D721Med (cell line): Measurements from ENCODE around the gene FIS1.
"Not testable (repeated sequence)": the region's sequence is repeated elsewhere in the genome, so short reads cannot be mapped to it uniquely, and the experiment has no call there.

Experiments used
- DNase-seq: peaks from one replicate; pipeline ENCODE4 v3.0.0; 2011; ENCODE audit warnings: low spot score; ENCODE audit not compliant: insufficient read length
- FAIRE-seq: peaks from 2 replicates; lab custom pipeline; 2011; peaks lifted over from hg19 to GRCh38; lab: Jason Lieb, UNC
- TF ChIP-seq, protein P1 (sequence below): IDR thresholded peaks from 2 replicates; pipeline ENCODE4 v1.5.1; 2012; ENCODE audit warnings: mild to moderate bottlenecking, control low read depth; ENCODE audit not compliant: insufficient read depth; ENCODE audit errors: missing control alignments

The FIS1 gene

DNA sequence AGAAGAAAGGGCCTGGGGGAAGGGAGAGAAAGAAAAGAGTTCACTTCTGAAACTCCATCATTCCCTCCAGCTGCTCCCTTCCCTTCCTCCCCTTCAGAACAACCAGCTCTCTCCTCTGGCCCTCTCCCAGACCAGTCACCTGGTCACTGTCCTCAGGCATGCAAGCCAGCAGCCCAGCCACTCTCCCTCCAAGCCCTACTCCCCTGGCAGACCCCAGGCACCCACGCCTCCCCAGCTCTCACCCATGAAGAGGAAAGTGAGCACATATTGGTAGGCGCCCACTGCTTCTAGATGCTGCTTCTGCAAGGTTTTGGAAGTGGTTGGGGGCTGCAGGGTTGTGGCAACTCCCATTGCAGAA, 44.4 kb downstream of the FIS1 start:
- TF ChIP-seq, protein P1, sequence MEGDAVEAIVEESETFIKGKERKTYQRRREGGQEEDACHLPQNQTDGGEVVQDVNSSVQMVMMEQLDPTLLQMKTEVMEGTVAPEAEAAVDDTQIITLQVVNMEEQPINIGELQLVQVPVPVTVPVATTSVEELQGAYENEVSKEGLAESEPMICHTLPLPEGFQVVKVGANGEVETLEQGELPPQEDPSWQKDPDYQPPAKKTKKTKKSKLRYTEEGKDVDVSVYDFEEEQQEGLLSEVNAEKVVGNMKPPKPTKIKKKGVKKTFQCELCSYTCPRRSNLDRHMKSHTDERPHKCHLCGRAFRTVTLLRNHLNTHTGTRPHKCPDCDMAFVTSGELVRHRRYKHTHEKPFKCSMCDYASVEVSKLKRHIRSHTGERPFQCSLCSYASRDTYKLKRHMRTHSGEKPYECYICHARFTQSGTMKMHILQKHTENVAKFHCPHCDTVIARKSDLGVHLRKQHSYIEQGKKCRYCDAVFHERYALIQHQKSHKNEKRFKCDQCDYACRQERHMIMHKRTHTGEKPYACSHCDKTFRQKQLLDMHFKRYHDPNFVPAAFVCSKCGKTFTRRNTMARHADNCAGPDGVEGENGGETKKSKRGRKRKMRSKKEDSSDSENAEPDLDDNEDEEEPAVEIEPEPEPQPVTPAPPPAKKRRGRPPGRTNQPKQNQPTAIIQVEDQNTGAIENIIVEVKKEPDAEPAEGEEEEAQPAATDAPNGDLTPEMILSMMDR, result no peak
- FAIRE-seq, result no peak
- DNase-seq, result no peak

DNA sequence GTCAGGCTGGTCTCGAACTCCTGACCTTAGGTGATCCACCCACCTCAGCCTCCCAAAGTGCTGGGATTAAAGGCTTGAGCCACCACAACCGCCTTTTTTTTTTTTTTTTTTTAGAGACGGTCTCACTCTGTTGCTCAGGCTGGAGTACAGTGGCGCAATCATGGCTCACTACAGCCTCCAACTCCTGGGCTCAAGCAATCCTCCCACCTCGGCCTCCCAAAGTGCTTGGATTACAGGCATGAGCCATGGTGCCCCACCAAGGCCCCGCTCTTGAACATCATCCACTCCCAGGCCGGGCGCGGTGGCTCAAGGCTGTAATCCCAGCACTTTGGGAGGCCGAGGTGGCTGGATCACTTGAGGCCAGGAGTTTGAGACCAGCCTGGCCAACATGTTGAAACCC, 45.4 kb downstream of the FIS1 start:
- not testable (repeated sequence) for FAIRE-seq, DNase-seq

DNA sequence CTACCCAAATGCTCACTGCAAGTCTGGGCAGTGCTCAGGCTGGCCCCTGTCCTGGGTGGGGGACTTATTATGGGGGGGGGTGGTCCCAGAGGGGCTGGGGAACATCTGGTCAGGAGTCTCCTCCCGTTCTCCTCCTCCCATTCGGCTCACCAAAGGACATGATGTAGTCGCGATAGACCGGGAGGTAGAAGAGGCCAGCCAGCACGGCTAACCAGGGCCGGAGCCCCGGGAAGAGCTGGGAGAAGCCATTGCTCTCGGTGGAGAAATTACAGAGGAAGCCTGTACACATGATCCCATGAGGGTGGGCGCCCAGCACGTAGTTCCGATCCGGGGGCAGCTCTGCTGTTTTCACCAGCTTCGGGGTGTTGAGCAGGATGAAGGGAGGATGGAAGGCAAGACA, 46.4 kb downstream of the FIS1 start:
- FAIRE-seq (no peak), DNase-seq (no peak)
- TF ChIP-seq, protein P1, result no peak

GRCh38 chr7:101197991-101198390, 46.9 kb downstream of the FIS1 start:
- FAIRE-seq, result no peak
- no peak for DNase-seq
- TF ChIP-seq, protein P1, result no peak

DNA sequence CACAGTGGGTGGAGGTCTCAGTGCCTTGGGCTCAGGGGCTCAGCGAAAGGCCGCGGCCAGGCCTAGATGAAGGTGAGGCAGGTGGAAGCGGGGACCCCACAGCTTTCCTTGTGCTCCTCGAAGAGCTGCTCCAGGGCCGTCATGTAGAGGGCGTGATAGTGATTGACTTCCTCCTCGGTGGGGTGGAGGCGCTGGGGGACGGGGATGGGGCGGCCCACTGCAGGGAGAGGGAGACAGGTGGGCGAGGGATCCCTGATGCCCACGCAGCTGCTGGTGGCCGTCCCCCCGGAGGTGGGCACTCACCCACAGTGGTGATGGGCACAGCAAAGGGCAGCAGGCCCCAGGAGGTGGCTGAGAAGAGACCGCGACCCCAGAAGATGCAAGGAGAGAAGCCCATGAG, 49.0 kb downstream of the FIS1 start:
- TF ChIP-seq, protein P1, result no peak
- no peak for FAIRE-seq

More for the DNA sequence above, 49.0 kb downstream of the FIS1 start:
- no peak for DNase-seq
